HG02870 (cell line): Measurements from ENCODE around the gene ZSCAN21.

ENCODE experiments used
- ATAC-seq: cut with Tn5 transposase; IDR thresholded peaks from one replicate; pipeline ENCODE4 v1.9.1; 2021; ENCODE audit warnings: mild to moderate bottlenecking, moderate library complexity; ENCODE audit not compliant: unreplicated experiment

The ZSCAN21 gene

DNA sequence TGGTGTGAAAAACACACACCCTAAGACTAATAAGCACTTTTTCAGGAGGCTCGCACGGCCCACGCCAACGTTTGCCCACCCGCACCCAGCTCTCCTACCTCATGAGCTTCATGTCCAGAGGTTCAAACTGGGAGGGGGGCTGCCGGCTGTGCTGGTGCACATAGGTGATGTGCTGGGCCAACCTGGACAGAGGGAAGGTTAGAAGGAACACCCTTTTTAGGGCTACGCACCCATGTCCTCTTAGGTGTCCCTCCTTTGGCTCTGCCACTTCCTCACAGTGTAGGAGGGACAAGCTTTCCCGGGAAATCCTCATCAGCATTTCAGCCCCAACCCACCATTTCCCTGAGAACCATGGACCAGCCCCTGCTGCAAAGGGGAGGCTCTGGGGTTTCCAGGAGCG lies 45.7 kb downstream of the ZSCAN21 start:
- ATAC-seq: no peak

DNA sequence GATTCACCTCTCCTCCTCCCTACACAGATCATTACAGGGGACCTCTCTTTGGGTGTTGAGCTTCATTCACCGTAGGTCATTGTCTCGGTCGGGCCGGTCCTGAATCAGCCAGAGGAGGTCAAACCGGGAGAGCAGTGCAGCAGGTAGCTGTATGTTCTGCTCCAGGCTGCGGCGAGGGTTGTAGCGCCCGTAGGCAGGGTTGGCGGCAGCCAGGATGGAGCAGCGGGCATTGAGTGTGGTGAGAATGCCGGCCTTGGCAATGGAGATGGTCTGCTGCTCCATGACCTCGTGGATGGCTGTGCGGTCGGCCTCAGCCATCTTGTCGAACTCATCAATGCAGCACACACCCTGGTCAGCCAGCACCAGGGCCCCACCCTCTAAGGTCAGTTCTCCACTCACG lies 46.1 kb downstream of the ZSCAN21 start:
- no peak for ATAC-seq

DNA sequence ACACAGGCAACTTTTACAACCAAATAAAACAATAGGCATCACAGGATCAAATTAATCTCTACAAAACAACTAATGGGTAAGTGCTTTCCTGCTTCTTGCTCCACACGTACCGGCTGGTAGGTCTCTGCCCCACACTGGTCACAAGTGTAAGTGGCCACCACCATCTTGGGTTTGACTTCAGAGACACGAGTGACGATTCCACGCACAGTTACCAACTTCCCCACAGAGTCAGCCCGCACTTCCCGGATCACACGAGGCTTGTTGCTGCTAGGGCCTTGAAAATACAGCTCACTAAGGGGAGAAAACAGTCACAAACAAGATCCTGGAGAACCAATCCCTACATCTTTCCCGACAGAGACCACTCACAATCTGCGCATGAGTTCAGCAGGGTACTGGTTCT lies 49.3 kb downstream of the ZSCAN21 start:
- no peak for ATAC-seq

DNA sequence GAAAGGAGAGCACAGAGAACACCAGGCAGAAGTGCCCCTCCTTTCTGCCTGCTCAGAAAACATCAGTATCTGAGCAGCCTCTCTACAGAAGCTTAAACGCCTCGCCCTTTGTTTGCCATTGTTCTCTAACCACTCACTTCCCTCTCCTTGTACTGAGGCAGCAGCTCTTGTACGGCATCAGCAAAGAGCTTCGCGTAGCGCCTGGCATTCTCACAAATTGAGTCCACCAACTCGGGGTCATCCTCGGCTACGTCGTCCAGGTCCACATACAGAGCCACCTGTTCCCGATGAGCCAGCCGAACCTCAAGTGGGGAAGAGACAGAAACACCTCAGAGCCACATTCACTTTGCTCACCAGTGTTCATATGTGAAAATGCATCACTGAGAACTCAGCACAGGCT lies 49.9 kb downstream of the ZSCAN21 start:
- ATAC-seq: no peak

DNA sequence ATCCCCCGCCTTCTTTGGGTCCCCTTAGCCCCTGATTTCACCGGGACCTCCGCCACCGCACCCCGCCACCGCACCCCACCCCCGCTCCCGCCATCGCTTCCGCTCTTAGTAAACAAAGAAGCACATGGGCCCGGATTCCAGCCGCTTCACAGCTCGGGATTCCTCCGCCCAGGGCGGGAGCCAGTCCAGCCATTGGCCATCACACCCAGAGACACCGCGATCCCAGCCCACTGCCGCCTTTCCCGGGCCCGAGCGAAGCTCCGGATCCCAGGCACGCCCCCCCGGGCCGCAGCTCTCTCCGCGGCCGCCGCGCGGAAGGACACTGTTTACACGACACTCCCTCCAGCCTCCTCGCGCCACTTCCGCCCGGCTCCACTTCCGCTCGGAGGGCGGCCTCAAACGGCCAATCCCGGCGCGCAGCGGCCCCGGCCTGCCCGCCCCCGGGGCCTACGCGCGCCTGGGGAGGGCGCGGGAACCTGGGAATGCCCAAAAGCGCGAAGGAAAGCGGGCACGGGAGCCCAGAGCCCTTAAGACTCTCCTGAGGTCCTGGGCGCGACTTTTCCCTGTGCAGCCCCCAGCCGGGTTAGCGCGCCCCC lies 50.9 kb downstream of the ZSCAN21 start:
- peak; percentile 60 for ATAC-seq

DNA sequence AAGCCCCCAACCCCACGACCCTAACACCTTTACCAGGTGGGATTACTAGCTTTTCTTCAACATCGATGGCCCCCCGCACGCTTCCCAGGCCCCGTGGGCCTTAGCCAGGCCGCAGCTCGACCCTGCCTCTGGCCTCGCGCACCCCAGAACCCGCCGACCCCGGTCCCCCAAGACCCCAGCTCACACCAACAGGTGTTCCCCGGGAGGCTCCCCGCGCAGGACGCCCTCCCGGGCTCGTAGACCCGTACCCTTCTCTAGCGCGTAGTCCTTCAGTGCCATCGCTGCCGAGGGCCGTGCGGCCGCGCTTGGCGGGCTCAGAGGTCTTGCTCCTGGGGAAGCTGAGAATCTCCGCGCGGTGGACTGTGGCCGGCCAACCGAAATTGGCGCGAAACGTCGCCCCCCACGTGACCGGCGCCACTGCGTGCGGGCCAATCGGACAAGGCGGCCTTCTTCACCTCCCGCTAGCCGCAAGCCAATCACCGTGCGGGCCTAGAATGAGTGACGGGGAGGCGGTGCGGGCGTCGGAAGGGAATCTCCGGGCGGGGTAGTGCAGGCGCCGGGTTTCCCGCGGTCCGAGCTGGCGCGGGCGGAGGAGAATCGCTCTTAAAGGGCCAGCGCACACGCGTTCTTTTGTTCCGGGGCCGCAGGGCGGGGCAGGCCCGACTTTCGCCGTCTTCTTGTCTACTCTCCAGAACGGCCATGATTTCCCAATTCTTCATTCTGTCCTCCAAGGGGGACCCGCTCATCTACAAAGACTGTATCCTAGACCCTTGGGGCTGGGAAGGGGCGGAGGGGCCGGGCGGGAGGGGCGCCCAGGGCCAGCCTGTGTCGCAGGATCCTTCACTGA lies 51.7 kb downstream of the ZSCAN21 start, which contains the start of the genes AP4M1 and MCM7:
AP4M1 (plus strand) TSS at position 628 of the 847 bp plus-strand sequence; CDS start at position 700, 72 bp downstream.
MCM7 (minus strand) TSS at position 382 of the 847 bp plus-strand sequence; CDS start at position 279, 103 bp downstream.
- peak; percentile 86 for ATAC-seq

DNA sequence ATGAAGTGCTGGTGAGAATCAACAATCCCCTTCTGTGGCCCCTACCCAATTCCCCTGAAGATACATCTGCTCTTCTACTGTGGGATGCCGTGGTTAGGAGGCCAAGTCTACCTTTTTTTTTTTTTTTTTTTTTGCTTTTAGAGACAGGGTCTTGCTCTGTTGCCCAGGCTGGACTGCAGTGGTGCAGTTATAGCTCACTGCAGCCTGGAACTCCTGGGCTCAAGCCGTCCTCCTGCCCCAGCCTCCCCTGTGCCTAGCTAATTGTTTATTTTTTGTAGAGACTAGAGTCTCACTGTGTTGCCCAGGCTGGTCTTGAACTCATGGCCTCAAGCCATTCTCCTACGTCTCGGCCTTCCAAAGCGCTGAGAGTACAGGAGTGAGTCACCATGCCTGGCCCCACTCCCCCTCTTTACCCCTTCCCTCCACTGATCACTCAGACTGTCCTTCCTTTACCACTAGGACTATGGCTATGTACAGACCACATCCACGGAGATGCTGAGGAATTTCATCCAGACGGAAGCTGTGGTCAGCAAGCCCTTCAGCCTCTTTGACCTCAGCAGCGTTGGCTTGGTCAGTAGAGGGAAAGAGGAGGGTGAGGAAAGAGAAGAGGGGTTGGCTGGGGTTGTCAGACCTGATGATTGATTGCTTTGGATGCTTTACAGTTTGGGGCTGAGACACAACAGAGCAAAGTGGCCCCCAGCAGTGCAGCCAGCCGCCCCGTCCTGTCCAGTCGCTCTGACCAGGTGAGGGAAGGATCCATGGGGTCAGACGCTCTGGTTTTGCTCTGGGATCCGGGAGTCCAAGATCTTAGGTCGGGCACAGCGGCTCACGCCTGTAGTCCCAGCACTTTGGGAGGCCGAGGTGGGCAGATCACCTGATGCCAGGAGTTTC lies 53.6 kb downstream of the ZSCAN21 start:
- no peak for ATAC-seq

DNA sequence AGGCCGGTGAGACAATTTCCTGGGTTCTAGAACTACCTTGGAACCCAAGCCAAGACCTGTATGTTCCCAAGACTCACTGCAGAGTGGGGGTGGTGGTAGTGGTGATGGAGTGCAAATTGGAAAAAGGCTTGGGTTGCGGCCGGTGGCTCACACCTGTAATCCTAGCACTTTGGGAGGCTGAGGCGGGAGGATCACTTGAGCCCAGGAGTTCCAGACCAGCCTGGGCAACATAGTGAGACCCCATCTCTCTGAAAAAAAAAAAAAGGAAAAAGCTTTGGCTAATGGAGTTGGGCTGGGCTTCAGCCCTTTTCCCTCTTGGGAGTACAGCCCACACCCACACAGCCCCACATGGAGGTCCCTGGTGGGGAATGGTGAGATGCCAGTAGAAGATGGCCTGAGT lies 56.0 kb downstream of the ZSCAN21 start:
- no peak for ATAC-seq

DNA sequence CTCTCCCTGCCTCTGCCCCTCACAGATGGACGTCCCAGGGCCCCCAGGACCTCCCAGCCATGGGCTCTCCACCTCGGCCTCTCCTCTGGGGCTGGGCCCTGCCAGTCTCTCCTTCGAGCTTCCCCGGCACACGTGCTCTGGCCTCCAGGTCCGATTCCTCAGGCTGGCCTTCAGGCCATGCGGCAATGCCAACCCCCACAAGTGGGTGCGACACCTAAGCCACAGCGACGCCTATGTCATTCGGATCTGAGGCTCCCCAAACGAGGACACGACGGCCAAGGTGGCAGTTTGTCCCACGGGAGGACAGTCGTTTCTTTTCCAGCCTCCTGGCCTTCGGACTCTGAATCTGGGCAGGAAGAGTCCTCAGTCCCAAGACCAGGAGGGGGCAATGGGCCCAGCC lies 57.1 kb downstream of the ZSCAN21 start:
- ATAC-seq: no peak

DNA sequence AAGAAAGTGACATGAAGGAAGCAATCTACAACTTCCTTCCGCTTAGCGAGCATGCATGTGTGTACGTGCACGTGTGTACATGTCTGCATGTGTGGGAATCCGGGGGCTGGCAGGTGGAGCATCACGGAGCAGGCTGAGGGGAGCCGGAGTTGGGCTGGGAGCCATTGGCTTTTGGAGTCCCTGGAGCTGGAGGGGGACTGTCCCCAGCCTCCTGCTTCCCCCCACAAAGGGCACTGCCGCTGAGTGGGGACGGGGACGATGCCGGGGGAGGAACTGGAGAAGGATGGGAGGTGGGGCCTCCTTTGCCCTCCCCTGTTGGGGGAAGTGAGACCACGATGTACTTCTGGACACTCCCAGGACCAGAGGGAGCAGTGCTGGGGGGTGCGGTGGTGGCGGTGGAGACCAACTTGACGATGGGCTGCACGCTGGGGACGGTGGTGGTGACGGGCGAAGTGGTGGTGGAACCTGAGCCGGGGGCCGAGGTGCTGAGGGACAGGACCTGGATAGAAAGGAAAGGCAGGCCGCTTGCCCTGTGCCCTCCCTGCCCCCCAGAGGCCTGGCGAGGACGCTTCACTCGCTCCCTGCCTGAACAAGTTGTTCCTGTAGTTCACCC lies 57.7 kb downstream of the ZSCAN21 start:
- no peak for ATAC-seq

DNA sequence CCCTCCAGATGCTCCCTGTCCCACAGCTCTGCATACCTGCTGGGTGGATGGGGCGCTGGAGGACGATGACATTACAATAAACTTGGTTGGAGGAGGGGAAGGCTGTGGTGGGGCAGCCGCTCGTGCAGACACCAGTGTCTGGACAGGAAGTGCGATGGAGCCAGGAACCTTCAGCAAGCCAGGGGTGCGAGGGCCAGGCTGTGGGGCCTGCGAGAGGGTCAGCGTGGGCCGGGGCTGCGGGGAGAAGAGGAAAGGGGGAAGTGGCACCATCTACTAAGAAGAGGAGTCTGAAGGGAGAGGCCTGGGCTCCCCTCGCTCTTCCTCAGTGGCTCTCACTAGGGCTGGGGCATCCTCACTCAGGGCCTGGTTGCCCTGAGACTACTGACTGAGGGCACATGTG lies 58.3 kb downstream of the ZSCAN21 start:
- ATAC-seq: no peak

DNA sequence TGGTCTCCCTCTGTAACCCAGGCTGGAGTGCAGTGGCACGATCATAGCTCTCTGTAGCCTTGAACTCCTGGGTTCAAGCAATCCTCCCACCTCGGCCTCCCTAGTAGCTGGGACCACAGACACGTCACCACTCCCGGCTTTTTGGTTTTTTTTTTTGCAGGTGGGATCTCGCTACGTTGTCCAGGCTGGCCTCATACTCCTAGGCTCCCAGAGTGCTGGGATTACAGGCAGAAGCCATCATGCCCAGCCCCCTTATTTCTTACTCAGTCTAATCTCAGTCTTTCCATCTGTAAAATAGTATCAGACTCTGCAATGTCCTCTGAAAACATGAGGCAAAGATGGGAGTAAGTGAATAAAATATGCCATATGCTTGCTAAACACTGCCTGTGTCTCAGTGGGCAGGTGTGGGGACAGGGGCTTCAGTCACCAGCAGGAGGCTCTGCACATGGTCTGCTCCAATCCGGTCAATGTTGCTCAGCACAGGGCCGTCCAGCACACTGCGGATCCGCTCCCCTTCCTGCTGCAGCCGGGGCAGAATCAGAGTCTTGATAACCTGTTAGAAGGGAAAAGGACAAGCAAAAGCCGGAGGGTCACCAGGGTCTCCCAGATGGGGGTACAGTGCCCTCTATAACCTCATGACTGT lies 60.1 kb downstream of the ZSCAN21 start:
- no peak for ATAC-seq

DNA sequence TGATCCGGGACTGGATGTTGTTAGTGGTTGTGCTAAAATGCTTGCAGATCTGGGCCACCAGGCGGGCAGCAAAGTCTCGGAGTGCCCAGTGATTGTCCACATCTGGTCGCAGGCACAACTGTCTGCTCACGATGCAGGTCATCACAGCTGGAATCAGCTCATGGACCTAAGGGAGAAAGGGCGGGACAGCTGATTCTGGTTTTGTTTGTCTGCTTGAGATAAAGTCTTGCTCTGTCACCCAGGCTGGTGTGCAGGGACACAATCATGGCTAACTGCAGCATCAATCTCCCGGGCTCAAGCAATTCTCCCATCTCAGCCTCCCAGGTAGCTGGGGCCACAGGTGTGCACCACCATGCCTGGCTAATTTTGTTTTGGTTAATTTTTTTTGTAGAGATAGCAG lies 61.6 kb downstream of the ZSCAN21 start:
- no peak for ATAC-seq

DNA sequence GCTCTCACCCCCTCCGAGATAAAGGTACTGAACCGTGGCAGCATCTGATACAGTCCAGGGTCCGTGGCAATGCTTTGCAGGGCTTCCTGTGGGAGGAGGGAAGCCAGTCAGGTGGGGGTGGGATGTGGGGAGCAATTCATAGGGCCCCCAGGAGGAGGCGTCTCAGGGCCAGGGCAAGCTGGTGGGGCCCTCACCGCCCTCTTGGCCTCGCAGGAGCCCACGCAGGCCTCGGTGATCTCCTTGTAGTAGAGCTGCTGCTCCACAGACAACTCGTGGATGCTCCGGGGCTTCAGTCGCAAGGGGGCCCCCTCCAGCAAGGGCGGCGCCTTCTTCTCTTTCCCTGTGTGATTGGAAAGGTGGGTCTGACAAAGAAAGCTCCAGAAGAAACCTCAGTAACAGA lies 62.3 kb downstream of the ZSCAN21 start:
- ATAC-seq: no peak
